ENCODE measurements around the gene ERGIC1. TPM values are rescaled to one million over a fixed set of nuclear protein-coding genes. Genes with fewer than 3 reads are reported as not detected.

ERGIC1 gene
- total and polyA plus RNA-seq, 2 of the 8 experiments (the other 6 are each of a cell fraction or from before 2014, with no cell fraction given) = 95.3 to 106 TPM

- Histone ChIP-seq H3K27ac (ENCODE audit: low read depth, low read length) (no peak overlapping the region), H3K23me2 (ENCODE audit: low read depth, low read length) (no peaks in the 10 kb centered on the region)
Observed at GRCh38 chr5:172899436-172899835, 65.4 kb downstream of the ERGIC1 start.

More at GRCh38 chr5:172899436-172899835, 65.4 kb downstream of the ERGIC1 start:
- Histone ChIP-seq H3K56ac (replicated peaks; ENCODE audit: insufficient read length, low read depth, low read length) (no peak overlapping the region), H2BK12ac (ENCODE audit: low read depth, low read length) (no peak overlapping the region), H2BK120ac (replicated peaks; ENCODE audit: low read depth, low read length) (no peak overlapping the region), H3K27me3 (replicated peaks in 1 of 4; ENCODE audit: control insufficient read depth in 3 of 4, extremely low read depth in 1 of 4, insufficient read depth in 3 of 4, low read length in 3 of 4) (no peaks in the 10 kb centered on the region), H4K91ac (replicated peaks; ENCODE audit: insufficient read length, low read length) (no peak overlapping the region), H3K23ac (ENCODE audit: insufficient read length) (no peak overlapping the region), H3K4me3 (ENCODE audit: extremely low read depth in 1 of 4, insufficient read depth in 2 of 4, low read depth in 3 of 4, low read length in 4 of 4) (no peak overlapping the region), H2BK5ac (ENCODE audit: low read depth, low read length) (no peak overlapping the region), H4K20me1 (replicated peaks in 1 of 2; ENCODE audit: control insufficient read depth in 1 of 2, insufficient read depth in 2 of 2, low read length in 2 of 2) (peaks cover 3 to 11% of the 10 kb centered on the region in 2 experiments), H3K9me3 (ENCODE audit: insufficient read depth in 2 of 2, low read depth in 1 of 2, low read length in 1 of 2) (no peaks in the 10 kb centered on the region), H4K5ac (ENCODE audit: insufficient read length, low read depth, low read length) (no peak overlapping the region), H3K4ac (replicated peaks; ENCODE audit: insufficient read length, low read depth, low read length) (no peak overlapping the region), H2AFZ (ENCODE audit: low read length) (no peak overlapping the region), H3K79me1 (ENCODE audit: low read depth, low read length) (no peaks in the 10 kb centered on the region), H2BK20ac (ENCODE audit: low read length) (no peak overlapping the region), H3K4me1 (replicated peaks in 1 of 4; ENCODE audit: control insufficient read depth in 3 of 4, insufficient read depth in 4 of 4, low read length in 3 of 4) (no peaks in the 10 kb centered on the region; a peak in 1 of 7 replicates), H3K9ac (replicated peaks in 1 of 4; ENCODE audit: extremely low read depth in 1 of 4, low read depth in 3 of 4, low read length in 3 of 4) (no peak overlapping the region), H3K14ac (ENCODE audit: insufficient read length) (no peak overlapping the region), H3K4me2 (ENCODE audit: insufficient read depth in 1 of 2, low read depth in 2 of 2, low read length in 2 of 2) (no peak overlapping the region), H3K36me3 (ENCODE audit: control insufficient read depth in 2 of 4, insufficient read depth in 4 of 4, low read length in 3 of 4) (peaks cover 0 to 21% (median 7%) of the 10 kb centered on the region in 4 experiments; a peak in 5 of 8 replicates), H3K79me2 (ENCODE audit: control insufficient read depth in 1 of 2, insufficient read depth in 2 of 2, low read length in 2 of 2) (no peaks in the 10 kb centered on the region), H4K8ac (ENCODE audit: extremely low read depth, insufficient read depth, low read length) (no peak overlapping the region), H2BK15ac (ENCODE audit: low read length) (no peak overlapping the region), H2AK5ac (ENCODE audit: low read depth, low read length) (no peak overlapping the region), H3K18ac (ENCODE audit: extremely low read depth, low read length) (no peak overlapping the region)
- ChIA-PET CTCF (ENCODE audit: partially characterized antibody) (interaction anchor here (0.6 to 1.9 kb wide), 9 partner anchors 10 to 192 kb away, joined by 3 to 8 read pairs (median 3); no protein-coding TSS in a partner anchor), POLR2A (ENCODE audit: partially characterized antibody) (interaction anchor here (1.2 kb wide), 1 partner anchor 128 kb away, joined by 5 read pairs; the partner anchor contains the start of gene DUSP1)
- FAIRE-seq (no peak), DNase-seq (ENCODE audit: low read depth in 1 of 2, low spot score in 2 of 2) (no peak)
- TF ChIP-seq RFX5 (IDR thresholded peaks at IDR 0.05; ENCODE audit: borderline replicate concordance, low read depth, low read length) (no peak), KDM1A (IDR thresholded peaks at IDR 0.05; ENCODE audit: borderline replicate concordance, low read length) (no peak), CBX8 (IDR thresholded peaks at IDR 0.05; ENCODE audit: borderline replicate concordance, low read depth, low read length) (no peak)
- WGBS, 2 experiments (ENCODE audit: extremely low coverage in 1 of 2, insufficient coverage in 1 of 2, insufficient read length in 1 of 2, insufficient replicate concordance in 2 of 2, low coverage in 1 of 2, low lambda C conversion rate in 2 of 2, missing lambda C conversion rate in 1 of 2) = 86% methylated on average over 7 of the region's 7 CpGs; no CpG with 5 or more reads in 1 of the 2 experiments
